GM18508 (cell line): ENCODE results near the gene HS6ST3.

Experiments used
- ATAC-seq: cut with Tn5 transposase; IDR thresholded peaks from one replicate; pipeline ENCODE4 v1.9.1; 2021; ENCODE audit warnings: moderate number of reproducible peaks; ENCODE audit not compliant: insufficient read depth, unreplicated experiment

Gene HS6ST3

GRCh38 chr13:96690998-96691397, 601.1 kb downstream of the HS6ST3 start:
- ATAC-seq = no peak

GRCh38 chr13:96696389-96696900, 606.5 kb downstream of the HS6ST3 start:
- no peak for ATAC-seq

DNA sequence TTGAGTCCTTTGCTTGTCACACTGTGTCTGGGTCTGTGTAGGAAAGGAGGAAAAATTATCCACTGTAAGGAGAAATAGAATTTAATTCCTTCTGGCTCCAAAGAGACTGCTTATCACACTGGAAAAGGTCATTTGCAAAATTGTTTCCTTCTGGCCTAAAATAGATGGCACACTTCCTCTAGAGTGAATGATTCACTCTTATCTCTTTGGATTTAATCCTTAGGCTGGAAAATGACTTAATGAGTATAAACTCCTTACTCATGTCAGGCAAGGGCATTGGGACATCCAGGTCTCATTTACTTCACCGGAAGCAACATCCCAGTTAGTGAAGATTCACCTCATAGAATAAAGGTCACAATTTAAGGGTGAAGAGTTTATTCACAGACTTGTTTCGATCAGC, 610.8 kb downstream of the HS6ST3 start:
- no peak for ATAC-seq

DNA sequence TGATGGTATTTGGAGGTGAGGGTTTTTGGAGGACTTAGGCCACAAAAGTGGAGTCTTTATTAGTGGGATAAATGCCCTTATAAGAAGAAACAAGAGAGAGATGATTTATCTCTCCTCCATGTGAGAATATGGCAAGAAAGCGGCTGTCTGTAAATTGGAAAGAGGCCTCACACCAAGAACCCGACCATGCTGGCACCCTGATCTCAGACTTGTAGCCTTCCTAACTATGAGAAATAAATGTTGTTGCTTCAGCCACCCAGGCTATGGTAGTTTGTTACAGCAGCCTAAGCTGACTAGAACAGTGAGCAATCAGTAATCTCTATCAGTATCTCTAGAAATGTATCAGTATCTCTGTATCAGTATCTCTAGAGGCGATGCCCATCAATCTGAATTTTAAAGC, 617.2 kb downstream of the HS6ST3 start:
- no peak for ATAC-seq

GRCh38 chr13:96710166-96710862, 620.4 kb downstream of the HS6ST3 start:
- no peak for ATAC-seq

GRCh38 chr13:96720446-96720845, 630.5 kb downstream of the HS6ST3 start:
- no peak for ATAC-seq

GRCh38 chr13:96726651-96727050, 636.7 kb downstream of the HS6ST3 start:
- ATAC-seq = no peak

DNA sequence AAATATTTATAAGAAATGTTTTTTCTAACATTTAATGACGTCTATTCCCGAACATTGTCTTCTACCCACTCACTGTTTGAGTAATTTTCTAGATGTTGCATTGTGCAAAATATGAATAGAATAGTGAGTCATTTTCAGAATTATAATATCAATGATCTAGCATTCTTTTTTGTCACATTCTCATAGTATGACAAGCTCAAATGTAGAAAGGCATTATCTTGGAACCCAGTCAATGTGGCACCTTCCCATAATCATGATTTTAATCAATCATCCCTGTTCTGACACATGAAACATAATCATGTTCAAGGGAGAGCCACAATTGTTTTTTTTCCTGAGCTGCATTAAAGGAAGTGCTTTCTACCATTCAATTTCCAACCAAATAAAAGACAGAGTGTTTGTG, 638.6 kb downstream of the HS6ST3 start:
- no peak for ATAC-seq

GRCh38 chr13:96730676-96731075, 640.8 kb downstream of the HS6ST3 start:
- ATAC-seq = no peak

- no peak for ATAC-seq
These were observed 644.6 kb downstream of the HS6ST3 start for GRCh38 chr13:96734499-96734898.

- ATAC-seq = no peak
These were observed 651.9 kb downstream of the HS6ST3 start for GRCh38 chr13:96741779-96742178.

DNA sequence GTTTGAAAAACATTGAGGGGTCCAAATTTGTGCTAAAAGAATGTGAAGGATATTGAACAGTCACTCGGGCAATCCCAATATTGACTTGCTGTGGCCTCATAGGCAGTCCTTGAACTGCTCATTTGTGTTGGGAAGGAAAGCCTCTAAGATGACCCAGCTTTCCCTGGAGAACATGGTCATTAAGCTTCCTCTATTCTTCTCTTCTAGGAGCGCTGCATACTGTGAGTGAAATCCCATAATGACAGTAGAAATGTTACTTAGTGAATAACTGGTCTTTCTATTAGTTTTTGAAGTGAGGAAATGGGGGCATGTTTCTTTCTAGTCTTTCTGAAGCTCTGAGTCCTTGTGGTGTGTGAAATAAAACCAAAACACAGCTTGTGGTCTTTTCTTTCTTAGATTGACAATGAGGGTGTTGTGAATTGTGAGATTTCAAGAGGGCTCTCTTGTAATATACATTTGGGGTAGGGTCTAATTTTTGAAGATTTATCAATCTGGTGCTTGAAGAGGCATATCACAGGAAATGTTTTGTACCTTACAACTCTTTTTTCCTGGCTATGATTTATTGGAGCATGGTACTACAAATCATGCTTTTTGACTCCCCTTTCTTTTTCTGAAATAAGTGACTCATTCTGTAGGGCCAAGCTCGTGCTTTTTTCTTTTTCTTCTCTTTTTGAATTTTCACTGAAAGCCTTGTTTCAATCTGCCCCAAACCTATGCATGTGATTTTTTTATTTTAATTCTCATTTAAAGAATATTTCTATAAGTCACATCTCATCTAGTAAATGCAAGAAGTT, 653.6 kb downstream of the HS6ST3 start:
- ATAC-seq = no peak

GRCh38 chr13:96744367-96745331, 654.7 kb downstream of the HS6ST3 start:
- ATAC-seq = no peak

DNA sequence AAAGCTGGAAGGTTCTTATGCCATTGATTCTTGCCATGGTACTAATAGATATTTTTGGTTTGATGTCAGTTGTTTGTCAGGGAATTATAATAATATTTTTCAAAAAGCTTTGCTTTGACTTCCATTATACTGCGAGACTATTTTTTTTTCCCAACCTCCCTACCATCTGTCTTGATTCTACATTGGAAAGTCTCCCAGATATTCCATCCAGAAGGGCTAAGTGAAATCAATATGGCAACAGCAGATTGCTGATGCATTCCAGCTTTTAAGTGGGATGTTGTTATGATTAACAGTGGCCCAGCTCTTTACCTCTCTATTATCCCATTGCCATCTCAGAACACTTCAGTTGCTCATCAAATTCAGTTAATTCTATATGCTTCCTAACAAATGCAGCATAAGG, 657.0 kb downstream of the HS6ST3 start:
- no peak for ATAC-seq

DNA sequence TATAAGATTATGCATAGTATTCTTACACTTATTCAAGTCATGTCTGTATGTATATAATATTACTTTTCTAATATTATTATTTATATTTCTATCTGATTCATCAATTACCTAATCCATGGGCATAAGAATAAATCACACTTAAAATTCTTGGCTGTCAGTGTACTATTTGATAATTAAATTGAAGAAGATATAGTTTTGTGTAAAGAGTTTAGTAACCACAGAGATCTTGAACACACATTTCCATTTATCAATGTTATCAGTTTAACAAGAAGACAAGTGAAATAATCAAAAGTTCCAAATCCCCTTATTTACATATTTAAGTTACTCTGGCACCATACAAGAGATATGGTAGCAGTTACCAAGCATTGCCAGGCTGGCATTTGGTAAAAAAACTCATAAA, 659.9 kb downstream of the HS6ST3 start:
- ATAC-seq = no peak

GRCh38 chr13:96751089-96751488, 661.2 kb downstream of the HS6ST3 start:
- no peak for ATAC-seq

- no peak for ATAC-seq
These were observed 673.0 kb downstream of the HS6ST3 start for GRCh38 chr13:96762876-96763275.

DNA sequence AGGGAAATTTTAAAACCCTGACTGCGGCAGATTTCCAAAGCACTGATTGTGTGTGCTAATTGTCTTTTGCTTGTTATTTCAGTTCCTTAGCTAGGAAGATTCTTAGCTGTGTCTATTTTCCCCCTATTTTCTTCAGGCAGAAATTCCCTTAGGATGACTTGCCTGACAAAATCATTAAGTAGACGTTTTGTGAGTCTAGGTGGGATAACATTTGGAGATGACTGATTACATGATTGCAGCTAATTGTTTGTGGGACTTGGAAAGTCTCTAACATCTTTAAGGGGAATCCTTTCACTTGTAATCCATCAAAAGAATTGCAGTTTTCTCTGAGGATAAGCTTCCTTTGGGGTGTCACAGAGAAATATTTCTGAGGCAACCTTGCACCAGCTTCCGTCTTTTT, 676.4 kb downstream of the HS6ST3 start:
- ATAC-seq = no peak

- ATAC-seq = no peak
These were observed 678.6 kb downstream of the HS6ST3 start for GRCh38 chr13:96768524-96768923.

GRCh38 chr13:96769874-96770273, 680.0 kb downstream of the HS6ST3 start:
- no peak for ATAC-seq
